GM21576 (cell line): ENCODE data around the gene ZNF385D.
"Not testable (repeated sequence)": the region's sequence is repeated elsewhere in the genome, so short reads cannot be mapped to it uniquely, and the experiment has no call there.

Experiments used
- ATAC-seq: cut with Tn5 transposase; IDR thresholded peaks from one replicate; pipeline ENCODE4 v1.9.1; 2021; ENCODE audit warnings: mild to moderate bottlenecking, moderate library complexity; ENCODE audit not compliant: unreplicated experiment

Gene ZNF385D

DNA sequence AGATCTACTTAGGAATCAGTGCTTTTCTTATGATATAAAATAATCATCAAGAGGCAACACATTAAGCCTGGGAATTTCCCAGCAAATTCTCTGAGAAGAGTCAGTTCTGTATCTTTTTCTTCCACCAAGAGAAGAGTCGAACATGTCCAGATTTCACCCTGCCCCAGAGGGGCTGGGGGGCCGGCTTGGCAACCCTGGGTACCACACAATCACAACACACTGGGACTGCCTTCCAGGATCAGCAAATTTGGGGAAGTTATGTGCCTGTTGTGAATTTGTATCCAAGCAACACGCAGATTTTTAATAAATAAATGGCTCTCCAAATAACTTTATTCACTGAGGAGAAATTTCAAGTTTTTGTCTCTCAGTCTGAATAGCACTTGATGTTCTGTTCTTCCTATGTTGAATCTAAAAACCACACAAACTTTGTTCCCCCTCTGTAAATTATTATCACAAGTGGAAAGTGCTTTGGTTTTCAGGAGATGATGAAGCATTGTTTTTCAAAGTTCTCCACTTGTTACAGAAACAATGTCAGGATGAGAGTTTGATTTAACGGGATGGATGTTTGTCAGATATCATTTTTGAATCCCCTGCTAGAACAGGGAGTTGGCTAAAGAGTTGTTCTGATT lies 357.2 kb downstream of the ZNF385D start:
- no peak for ATAC-seq

DNA sequence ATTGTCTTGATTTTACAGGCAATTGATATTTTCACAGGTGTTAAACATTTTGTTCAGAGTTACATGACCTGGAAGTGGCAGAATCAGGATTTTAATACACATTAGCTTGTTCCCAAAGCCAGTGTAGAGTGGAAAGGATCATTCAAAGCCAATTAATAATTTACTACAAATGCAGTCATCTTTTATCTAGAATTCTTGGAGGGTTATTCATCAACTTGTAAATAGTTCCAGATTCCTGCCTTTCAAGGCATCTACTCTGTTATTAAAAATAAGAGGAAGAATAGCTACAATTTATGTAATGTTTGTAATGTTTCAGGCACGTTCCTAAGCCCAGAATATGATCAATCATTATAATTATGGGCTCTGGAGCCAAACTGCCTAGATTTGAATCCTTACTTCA lies 358.5 kb downstream of the ZNF385D start:
- ATAC-seq, result no peak

DNA sequence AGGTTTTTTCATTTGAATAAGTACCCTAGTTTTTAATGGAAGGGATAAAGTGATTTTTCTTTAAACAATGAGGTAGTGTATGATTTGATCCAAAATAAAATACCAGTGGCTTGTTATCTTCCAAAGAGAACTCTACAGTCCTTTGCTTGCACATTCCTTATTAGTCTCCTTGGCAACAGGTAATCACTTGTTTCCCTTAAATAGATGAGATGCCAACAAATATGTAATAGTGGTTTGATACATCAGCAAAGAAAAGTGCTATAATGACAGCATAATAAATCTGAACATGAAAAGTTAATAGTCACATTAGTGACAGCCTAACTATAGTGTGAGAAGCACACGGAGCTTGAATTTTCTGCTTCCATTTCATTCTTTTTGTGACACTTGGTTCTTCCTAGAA lies 360.2 kb downstream of the ZNF385D start:
- no peak for ATAC-seq

DNA sequence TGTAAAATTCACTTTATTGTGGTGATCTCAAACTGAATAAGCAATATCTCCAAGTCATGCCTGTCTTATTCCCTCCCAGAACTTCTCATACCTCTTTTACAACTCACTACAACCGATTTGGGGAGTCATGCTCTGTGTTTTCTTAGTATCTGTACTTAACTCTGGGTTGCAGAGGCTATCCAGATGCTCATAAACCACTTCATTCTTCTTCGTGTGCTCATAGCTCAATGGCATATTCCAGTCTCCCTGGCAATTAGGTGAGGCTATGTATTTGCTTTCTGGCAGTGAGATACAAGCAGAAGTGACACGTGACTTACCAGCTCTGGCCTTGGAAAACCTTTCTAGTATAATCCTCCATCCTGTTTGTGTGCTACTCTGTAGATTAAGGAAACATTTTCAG lies 360.9 kb downstream of the ZNF385D start:
- ATAC-seq, result no peak

DNA sequence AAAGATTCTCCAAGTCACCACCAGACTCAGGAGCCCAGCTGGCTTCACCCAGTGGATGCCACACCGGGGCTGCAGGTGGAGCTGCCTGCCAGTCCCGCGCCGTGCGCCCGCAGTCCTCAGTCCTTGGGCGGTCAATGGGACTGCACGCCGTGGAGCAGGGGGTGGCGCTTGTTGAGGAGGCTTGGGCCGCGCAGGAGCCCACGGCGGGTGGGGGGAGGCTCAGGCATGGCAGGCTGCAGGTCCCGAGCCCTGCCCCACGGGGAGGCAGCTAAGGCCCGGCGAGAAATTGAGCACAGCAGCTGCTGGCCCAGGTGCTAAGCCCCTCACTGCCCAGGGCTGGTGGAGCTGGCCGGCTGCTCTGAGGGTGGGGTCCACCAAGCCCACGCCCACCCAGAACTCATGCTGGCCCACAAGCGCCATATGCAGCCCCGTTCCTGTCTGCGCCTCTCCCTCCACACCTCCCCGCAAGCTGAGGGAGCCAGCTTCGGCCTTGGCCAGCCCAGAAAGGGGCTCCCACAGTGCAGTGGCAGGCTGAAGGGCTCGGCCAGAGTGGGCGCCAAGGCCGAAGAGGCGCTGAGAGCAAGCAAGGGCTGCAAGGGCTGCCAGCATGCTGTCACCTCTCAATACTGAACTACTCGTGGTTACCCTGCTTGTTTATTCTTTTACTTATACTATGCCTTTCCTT lies 363.7 kb downstream of the ZNF385D start:
- not testable (repeated sequence) for ATAC-seq

DNA sequence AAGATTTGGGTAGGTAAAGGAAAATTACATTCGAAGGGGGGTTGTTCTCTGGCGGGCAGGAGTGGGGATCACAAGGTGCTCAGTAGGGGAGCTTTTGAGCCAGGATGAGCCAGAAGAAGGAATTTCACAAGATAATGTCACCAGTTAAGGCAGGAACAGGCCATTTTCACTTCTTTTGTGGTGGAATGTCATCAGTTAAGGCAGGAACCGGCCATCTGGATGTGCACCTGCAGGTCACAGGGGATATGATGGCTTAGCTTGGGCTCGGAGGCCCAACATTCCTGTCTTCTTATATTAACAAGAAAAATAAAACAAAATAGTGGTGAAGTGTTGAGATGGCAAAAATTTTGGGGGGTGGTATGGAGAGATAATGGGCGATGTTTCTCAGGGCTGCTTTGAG lies 373.0 kb downstream of the ZNF385D start:
- not testable (repeated sequence) for ATAC-seq

DNA sequence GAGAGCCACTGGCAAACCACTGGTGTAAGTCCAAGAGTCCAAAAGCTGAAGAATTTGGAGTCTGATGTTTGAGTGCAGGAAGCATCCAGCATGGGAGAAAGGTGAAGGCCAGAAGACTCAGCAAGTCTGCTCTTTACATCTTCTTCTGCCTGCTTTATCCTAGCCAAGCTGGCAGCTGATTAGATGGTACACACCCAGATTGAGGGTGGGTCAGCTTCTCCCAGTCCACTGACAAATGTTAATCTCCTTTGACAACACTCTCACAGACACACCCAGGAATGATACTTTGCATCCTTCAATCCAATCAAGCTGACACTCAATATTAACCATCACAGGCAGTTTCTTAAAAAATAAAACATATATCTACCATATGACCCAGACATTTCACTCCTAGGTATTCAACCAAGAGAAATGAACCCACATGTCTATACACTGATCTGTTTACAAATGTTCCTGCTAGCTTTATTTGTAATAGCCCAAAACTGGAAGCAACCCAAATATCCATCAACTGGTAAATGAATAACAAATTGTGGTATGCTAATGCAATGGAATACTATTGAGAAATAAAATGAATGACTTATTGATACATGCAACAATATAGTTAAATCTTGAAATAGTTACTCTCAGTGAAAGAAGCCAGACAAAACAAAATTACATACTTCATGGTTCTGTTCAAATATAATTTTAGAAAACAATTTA lies 373.8 kb downstream of the ZNF385D start:
- no peak for ATAC-seq

DNA sequence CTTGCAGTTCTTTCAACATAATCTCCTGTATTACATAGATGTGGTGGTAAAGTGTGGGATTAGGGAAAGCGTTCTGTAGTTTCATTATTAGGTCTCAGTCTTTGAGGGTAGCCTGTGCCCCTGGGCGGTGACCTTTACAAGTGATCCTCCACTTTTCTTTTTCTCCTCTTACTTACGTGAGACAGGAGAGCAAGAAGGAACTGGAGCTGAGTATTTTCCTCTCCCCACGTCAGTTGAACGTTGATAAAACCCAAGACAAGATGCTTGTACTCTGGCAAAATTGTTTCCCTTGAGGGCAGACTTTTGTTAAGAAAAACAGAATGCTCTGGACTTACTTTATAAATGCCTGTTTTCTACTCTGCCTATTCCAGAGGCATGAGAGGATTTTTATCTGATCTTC lies 378.7 kb downstream of the ZNF385D start:
- no peak for ATAC-seq
